GM21825 (cell line): ENCODE data around the gene CHN1.

ENCODE experiments used
- ATAC-seq: cut with Tn5 transposase; IDR thresholded peaks from one replicate; pipeline ENCODE4 v1.9.1; 2021; ENCODE audit warnings: mild to moderate bottlenecking, moderate library complexity; ENCODE audit not compliant: unreplicated experiment

Gene CHN1

DNA sequence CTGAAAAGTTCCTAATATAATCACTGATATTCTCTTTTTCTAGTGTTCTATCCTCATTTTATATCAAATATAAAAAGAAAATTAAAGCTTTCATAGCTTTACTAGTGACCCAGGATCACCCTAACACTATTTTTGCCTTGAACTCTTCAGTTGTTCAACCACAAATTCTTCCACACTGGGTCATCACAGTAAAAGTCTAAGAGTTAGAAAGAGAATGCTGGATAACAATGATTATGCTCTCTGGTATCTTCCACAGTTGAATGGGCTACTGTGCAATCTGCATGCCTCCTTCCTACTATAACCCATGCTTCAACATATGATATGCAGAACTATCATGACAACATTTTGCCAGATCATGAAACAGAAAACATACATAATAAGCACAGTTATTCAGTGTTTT lies 32.3 kb downstream of the CHN1 start:
- no peak for ATAC-seq

DNA sequence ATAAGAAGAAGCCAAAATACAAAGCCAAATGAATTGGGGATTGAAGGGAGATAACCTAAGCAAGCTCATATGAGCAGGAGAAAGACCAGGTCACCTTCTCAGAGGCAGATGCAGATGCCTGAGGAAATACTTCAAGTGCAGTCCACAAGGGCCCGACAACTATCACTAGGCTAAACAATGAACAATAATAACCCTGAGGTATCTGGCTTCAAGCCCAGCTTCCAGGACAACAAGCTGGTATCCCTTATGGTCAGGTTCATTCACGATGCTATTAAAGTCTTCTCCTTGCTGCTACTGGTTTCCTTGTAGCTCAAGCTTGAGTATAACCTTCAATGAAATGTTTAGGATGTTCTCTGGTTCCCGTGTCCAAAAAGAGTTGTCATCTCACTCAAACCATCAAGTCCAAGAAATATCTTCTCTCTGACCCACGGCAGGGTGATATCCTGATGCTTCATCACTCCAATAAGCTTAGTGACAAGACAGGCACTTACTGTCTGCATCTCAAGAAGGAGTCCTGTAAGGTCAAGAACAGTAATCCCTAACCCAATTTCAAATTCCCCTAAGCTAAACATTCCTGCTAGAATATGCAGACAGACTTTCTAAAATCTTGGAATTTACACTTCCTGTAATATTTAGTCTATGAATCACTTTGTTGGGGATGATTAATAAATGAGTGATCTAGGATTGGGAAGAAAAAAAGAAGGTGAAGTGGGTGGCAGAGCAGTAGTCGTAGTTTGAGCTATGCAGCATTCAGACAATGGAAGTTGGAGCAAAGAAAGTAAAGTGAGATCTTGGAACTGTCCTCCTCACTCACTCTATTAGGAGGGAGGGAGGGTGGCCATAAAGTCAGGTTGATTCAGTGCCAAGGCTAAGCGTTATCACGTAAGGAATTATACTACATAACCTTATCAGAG lies 33.1 kb downstream of the CHN1 start:
- ATAC-seq = no peak

DNA sequence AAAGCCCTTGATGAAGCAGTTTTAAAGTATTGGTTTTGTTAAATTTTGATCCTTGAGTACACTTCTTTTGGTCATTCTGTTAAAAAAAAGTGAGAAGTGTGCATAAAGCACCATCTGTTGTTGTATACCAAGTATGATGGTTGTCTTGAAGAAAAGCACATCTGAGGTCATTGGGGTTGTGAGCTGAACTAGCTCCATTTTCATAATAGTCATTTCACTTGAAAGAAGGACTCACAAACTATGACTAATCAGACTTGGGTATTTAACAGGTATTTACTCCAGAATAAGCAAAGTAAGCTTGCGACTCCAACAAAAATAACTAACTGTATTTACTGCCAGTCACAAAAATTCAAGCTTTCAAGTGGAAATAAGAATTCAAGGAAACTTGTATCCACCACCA lies 35.1 kb downstream of the CHN1 start:
- no peak for ATAC-seq

DNA sequence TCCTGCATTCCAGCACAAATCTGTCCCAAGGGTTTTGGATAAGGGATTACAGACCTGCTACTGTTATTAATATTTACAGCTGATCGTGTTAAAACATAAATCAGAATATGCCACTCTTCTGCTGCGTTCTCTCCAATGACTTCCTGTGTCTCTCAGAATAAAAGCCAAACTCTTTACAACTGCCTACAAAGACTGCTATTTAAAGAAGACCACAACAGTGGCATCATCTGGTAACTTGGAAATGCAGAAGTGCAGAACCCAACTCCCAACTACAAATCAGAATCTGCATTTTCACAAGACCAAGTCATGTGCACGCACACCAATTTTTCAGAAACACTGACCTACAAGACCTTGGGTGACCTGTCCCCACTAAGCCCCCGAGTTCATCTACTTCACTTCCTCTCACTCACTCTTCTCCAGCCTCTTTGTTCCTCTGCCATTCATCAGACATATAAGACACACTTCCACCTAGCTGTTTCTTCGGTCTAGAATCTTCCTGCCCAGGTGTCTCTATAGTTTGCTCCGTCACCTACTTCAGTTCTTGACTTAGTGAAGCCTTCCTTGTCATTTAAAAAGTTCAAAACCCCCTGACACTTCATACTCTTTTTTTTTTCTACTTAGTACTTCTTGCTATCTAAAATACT lies 36.0 kb downstream of the CHN1 start:
- no peak for ATAC-seq

DNA sequence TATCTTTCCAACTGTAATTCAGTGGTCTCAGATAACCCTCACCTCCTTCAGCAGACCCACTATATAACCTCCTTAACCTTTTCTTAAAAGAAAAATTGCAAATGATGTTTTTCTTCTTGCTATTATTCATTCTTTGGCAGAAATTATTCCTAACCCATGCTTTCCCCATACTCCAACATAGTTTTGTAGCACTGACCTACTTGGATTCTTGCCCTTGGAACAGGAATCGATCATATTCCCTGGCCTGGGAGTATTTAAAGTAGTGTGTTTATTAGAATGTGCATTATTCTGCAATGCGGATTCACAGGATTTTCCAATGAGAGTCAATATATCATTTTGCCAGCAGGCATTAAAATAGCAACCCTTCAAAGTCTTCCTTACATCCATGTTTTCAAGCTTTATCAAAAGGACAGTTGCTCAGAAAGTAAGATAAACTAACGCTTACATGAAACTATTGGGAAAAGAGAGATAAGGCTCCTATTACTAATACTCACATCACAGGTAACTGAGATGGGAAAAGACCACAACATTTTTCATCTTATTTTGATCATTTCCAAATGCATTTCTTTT lies 37.4 kb downstream of the CHN1 start:
- ATAC-seq = no peak

DNA sequence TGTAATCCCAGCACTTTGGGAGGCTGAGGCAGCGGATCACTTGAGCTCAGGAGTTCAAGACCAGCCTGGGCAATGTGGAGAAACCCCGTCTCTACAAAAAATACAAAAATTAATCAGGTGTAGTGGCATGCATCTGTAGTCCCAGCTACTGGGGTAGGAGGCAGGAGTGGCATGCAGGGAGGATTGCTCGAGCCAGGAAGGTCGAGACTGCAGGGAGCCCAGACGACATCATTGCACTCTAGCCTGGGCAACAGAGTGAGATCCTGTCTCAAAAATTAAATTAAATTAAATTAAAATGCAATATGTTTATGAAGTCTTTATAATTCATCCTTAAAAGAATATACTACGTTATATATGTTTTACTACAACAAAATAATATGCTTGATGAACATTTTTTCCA lies 38.1 kb downstream of the CHN1 start:
- ATAC-seq = no peak

DNA sequence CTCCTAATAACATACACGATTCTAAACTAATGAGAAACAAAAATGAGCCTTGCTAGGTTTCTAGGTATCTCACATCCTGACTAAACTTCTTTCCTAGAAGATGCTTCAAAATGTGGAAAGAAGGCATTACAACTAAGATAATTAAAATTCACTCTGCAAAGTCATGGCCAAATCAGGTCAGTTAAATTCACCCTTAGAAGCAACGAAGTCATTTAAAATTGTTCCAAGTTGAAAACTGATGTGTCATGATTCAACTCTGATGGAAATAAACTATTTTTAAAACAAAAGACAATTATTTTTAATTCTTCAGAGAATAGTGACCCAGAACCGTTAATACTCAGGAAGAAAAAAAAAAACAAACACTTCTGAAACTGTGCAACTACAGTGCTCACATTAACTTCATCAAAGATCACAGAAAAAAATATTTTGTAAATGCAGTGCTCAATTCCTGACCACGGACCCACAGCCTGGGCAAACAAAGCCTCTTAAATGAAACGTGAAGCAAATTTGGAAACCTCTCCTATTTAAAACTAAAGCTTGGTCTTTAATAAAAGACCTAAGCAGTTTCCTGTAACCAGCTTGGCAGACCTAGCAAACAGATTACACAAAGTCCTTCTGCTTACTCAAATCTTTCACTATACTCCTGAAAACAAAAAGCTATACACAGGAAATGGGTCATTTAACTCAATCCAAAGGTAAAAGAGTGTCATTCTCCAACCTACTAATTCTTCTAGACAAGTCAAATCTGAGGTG lies 39.0 kb downstream of the CHN1 start:
- ATAC-seq = no peak

DNA sequence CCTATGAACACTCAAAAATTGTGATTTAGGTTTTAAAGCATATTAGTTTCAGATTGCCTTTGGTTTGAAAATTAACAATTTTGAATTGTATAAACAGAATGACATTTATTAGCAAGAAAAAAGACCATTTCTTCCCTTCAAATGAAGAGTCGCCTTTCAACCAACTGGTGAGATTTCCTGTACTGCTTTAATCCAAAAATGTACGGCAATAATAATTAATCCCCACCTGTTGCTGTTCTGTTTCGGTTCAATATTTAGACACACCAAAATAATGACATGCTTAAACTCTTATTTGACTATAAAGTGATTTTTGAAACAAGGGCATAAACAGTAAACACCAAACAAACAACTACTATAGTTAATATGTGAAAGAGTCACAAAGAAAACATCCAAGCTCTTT lies 39.6 kb downstream of the CHN1 start:
- ATAC-seq = no peak

DNA sequence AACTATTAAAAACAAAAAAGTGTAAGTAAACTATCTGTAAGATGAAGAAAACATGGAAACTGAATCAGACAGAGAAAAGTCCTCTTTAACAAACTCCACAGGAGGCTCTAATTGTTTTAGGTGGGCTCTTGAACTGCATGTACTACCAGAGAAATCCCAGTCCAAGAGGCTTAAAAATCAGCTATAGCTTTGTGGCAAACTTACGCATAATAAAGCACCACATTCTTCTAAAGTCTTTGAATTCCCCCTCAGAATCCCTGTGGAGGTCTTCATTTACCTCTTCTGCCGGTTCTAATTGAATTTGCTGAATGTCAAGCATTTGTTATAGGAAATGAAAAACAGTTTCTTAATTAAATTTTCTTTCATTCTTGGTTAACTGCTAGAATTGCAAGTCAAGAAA lies 40.8 kb downstream of the CHN1 start:
- ATAC-seq = no peak

DNA sequence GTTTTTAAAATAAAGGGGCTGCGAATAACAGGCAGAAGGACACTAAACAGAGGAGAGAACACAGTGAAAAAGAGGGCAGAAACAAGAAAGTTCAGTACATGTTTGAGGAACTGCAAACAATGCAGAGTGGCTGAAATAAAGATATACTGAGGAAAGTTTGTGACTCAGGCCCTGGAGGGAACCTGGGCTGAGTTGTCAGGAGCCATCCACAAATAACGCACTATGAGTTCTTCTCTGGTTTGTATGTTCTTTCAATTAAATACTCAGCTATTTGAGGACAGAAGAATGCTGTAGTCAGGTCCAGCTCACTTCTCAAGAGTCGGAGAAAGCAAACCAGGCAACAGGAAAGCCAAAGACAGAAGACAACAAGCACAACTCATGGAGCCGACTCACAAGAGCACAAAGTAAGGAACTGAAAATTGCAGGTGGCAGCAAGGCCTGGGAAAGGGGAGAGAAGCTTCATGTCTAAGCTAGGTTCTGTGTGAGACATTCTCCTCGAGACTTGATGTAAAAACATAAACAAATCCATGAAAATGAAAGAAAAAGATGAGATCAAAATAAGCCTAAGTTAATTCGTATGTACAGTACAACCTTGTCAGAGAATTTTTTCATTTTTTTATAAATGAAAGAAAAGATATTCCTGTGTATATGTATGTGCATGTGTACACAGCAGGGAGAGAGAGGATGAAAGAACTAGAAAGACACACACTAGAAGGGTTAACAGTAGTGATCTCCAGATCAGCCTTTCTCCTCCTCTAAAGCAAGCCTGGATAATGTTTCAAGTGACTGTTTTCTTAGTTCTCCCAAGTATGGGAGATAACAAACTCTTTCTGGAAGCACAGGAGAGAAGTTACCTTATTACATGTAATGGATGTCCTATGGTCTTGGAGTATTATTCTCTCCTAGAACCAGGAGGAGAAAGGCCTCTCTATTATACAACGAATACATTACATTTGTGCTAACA lies 41.5 kb downstream of the CHN1 start:
- no peak for ATAC-seq

DNA sequence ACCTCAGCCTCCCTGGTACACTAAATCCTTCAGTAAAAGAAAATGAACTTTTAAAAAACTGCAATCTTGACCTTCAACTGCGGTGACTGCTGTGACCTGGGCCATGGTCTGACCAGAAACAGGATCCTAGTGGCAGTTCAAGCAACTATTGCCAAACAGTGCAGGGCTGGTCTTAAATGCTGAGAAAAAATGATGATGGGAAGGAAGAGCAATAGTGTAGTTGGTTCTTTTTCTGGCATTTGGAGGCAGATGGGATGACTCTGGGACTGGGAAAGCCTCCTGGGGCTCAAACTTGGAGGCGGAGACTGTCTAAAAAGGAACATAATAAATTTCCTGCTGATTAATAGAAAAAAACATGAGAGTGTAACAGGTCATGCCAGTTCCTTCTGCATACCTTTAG lies 45.4 kb downstream of the CHN1 start:
- no peak for ATAC-seq

DNA sequence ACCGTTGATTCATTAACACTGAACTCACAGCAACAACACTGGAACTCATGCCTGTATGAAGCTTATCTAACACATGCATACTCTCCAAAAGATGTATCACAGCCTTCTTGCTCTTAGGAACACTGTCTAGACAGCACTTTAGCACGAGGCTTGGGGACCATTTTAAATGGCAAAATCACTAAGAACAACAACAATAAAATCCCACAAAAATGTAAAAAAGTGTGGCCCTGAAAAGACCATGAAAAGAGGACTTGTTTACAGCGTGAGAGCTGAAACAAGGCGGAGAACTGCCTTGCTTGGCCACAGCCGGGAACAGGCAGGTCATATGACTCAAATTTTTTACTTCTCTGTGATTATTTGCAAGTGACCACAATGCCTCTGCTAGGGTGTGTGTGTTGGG lies 48.1 kb downstream of the CHN1 start:
- no peak for ATAC-seq

DNA sequence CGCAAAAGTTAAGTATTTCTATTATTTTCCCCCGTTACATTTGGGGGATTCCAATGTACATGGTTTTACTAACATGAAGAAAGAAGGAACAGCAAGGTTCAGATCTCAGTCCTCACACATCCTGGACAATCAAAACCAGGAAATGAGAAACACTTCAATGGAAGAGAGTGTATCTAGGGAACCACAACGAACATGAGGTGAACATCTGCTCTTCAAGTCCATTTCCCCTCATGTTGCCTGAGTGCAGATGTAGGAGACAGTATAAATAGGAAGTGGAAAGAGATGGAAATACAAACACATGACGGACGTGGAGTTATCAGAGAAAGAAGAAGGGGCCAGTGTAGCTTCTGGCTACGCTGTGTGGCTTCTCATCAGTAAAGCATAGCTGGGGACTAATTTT lies 52.6 kb downstream of the CHN1 start:
- ATAC-seq = no peak

DNA sequence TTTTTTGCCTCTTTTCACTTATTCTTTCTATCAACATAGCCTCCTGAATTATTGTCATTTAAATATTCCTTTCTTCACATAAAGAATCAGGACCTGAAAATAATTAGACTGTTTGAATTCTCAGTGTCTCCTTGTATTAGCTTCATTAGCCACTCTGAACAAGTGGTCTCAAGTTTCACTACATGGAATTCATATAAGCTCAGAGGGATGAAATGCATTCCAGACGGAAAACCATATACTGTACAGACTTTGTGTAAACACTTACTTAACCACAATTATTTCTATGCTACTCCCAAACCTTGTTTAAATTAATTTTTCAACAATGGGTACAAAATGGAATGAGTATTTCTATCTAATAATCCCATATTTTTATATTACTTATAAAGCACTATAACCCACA lies 53.4 kb downstream of the CHN1 start:
- no peak for ATAC-seq

DNA sequence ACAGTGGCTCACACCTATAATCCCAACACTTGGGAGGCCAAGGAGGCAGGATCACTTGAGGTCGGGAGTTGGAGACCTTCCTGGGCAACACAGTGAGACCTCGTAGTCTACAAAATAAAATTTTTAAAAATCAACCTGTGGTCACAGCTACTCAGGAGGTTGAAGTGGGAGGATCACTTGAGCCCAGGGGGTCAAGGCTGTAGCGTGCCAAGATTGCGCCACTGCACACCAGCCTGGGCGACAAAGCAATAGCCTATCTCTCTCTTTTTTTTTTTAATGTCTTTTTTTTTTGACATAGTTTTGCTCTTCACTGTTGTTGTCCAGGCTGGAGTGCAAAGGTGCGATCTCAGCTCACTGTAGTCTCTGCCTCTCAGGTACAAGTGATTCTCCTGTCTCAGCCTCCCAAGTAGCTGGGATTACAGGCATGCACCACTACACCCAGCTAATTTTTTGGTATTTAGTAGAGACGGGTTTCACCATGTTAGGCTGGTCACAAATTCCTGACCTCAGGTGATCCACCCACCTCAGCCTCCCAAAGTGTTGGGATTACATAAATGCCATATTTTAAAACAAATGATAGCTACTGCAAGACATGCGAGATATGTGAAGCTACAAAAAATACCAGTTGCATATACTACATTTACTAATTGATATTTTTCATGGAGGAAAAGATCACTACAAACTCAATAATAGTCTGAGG lies 55.0 kb downstream of the CHN1 start:
- no peak for ATAC-seq

DNA sequence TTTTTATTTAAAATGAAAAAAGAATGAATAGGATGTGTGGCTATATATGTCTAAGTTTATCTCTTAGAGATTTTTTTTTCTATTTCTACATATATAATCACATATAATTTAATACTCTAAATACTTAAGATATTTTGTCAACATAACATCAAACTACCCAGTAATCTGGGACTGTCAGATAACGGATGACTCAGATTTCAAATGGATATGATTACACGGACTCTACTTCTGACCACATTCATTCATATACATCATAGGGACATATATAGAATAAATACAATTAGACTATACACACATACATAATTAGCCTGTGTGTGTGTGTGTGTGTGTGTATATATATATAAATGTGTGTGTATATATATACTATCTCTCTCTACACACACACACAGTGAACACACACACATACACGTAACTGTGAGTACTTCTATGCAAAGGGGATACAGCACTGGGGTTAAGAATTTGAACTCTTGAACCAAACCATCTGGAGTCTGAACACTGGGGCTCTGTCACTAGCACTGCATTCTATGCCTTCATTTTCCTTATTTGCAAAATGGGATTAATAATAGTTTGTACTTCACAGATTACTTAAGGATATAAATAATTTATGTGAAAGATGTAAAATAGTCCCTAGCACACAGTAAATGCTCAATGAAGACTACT lies 59.5 kb downstream of the CHN1 start:
- no peak for ATAC-seq

DNA sequence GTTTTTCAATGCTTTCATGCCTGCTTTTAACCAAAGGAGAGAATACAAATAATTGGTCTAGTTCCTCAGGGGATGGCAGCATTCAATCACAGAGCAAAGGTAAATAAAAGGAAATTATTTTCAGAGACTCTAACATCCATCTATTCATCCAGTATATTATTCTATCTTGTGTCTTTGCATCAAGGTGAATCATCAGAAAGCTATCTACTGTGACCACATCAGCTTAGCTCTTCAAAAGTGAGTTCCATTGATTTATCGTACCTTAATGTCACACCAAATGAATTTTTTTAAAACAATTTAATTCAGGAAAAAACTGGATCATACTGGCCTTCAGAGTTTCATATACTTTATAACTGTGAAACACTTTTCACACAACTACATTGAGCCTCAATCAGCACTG lies 66.1 kb downstream of the CHN1 start:
- ATAC-seq = no peak

DNA sequence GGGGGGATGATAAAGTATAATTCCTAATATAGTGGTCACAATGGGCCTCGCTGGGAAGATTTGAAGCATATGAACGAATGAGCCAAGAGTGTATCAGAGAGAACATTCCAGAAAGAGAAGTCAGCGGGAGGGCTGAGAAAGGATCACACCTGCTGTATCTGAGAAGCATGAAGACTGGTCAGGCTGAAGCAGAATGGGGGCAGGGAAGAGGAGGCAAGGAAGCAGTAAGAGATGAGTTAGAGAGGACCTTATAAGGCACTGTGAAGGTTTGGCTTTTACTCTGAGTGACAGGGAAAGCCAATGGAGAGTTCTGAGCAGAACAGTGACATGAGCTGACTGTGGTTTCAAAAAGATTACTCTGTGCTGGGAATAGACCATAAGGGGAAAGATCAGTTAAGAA lies 73.5 kb downstream of the CHN1 start:
- no peak for ATAC-seq

DNA sequence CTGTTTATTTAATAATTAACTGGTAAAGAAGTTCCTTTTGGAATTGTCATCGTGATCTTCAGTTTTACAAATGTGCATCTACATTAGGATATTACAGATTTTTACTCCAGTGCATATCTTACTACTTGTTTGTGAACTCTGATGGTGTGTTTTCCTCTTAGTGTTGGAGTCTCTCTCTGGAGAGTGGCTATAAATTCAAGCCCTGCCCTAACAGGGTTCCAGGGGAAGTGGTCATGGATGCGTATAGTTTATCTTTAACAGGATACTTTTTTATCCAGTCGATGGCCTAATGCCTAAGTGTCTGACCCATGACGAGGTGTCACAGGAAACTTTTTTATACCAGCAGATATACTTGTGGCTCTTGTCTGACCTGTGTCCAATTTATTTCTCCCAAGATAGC lies 75.4 kb downstream of the CHN1 start:
- ATAC-seq = no peak
